ENCODE results near the gene GATC. TPM values are rescaled to one million over a fixed set of nuclear protein-coding genes. Genes with fewer than 3 reads are reported as not detected.
"Not testable (repeated sequence)": the region's sequence is repeated elsewhere in the genome, so short reads cannot be mapped to it uniquely, and the experiment has no call there.

The GATC gene
- total and polyA plus RNA-seq, 2 donors (not counting 3 experiments of a cell fraction or from before 2014, with no cell fraction given): 13.0 to 28.8 TPM

- Histone ChIP-seq H3K4me2 (ENCODE audit: insufficient read depth, low read length) (no peak overlapping the region), H3K79me2 (ENCODE audit: control insufficient read depth, insufficient read depth, low read length) (peaks cover 51% of the 10 kb centered on the region), H3K27ac (ENCODE audit: insufficient read depth, low read depth, low read length) (no peak overlapping the region), H4K20me1 (replicated peaks; ENCODE audit: control insufficient read depth, extremely low read depth, insufficient read depth, low read length) (no peaks in the 10 kb centered on the region), H3K9me1 (replicated peaks; ENCODE audit: control insufficient read depth, extremely low read depth, insufficient read depth, low read length) (no peaks in the 10 kb centered on the region), H2AFZ (ENCODE audit: low read depth, low read length) (no peak overlapping the region), H3K4me1 (ENCODE audit: control insufficient read depth, extremely low read depth, insufficient read depth, low read length) (peaks cover 15% of the 10 kb centered on the region), H3K9ac (replicated peaks; ENCODE audit: extremely low read depth, insufficient read depth, low read length) (no peak overlapping the region), H3K9me3 (replicated peaks; ENCODE audit: control insufficient read depth, insufficient read depth, low read length) (no peaks in the 10 kb centered on the region), H3K27me3 (ENCODE audit: control insufficient read depth in 2 of 2, insufficient read depth in 2 of 2, low read length in 2 of 2) (no peaks in the 10 kb centered on the region), H3K4me3 (replicated peaks in 1 of 3; ENCODE audit: insufficient read depth in 1 of 3, low read depth in 1 of 3, low read length in 3 of 3) (no peak overlapping the region), H3K36me3 (ENCODE audit: control insufficient read depth in 2 of 2, extremely low read depth in 1 of 2, insufficient read depth in 2 of 2, low read length in 2 of 2) (peaks cover 4 to 8% of the 10 kb centered on the region in 2 experiments)
- ChIA-PET CTCF (interaction anchor here (0.8 to 1.5 kb wide), 2 partner anchors 9 to 27 kb away, joined by 3 read pairs; no protein-coding TSS in a partner anchor), POLR2A (no interaction called here)
- TF ChIP-seq POLR2AphosphoS5 (IDR thresholded peaks at IDR 0.05; ENCODE audit: insufficient read depth, low read depth, low read length) (no peak), GATA2 (IDR thresholded peaks at IDR 0.05; ENCODE audit: insufficient read depth, insufficient read length, low read depth, low read length) (no peak), MAX (IDR thresholded peaks at IDR 0.05; ENCODE audit: insufficient read depth, insufficient read length) (no peak), CTCF (IDR thresholded peaks at IDR 0.05; ENCODE audit: extremely low read depth in 1 of 2, insufficient read depth in 1 of 2, low read depth in 1 of 2, low read length in 2 of 2) (no peak), POLR2A (IDR thresholded peaks at IDR 0.05; ENCODE audit: low read depth, low read length) (no peak), FOS (IDR thresholded peaks at IDR 0.05; ENCODE audit: borderline replicate concordance, insufficient read depth, low read length) (no peak), MYC (IDR thresholded peaks at IDR 0.05; ENCODE audit: low read depth, low read length) (no peak), EZH2 (IDR thresholded peaks at IDR 0.05; ENCODE audit: borderline replicate concordance, low read depth, low read length, severe bottlenecking) (no peak)
- no peak for DNase-seq (ENCODE audit: low read depth, low spot score)
- FAIRE-seq: no peak
- dilution Hi-C loops (cut with MboI; ENCODE audit: extremely low pct_ligation_motif_present, low sequenced_read_pairs) (no loop called here), intact Hi-C loops (cut with micrococcal nuclease) (no loop called here)
- BruUV-seq (replicated peaks): no TSS peak
These were observed 1.7 kb downstream of the GATC start for GRCh38 chr12:120447992-120448391.

- not testable (repeated sequence) for H4K20me1 ChIP-seq (replicated peaks; ENCODE audit: control insufficient read depth, extremely low read depth, insufficient read depth, low read length)
- CTCF ChIA-PET: interaction anchor here (1.1 to 2.5 kb wide), 3 partner anchors 9 to 95 kb away, joined by 3 to 8 read pairs (median 3); no protein-coding TSS in a partner anchor
These were observed 6.3 kb downstream of the GATC start for GRCh38 chr12:120452524-120452923.

More at GRCh38 chr12:120452524-120452923, 6.3 kb downstream of the GATC start:
- intact Hi-C loops (cut with micrococcal nuclease); H3K4me2 ChIP-seq (ENCODE audit: insufficient read depth, low read length); H3K4me1 ChIP-seq (ENCODE audit: control insufficient read depth, extremely low read depth, insufficient read depth, low read length); H3K4me3 ChIP-seq (replicated peaks in 1 of 3; ENCODE audit: insufficient read depth in 1 of 3, low read depth in 1 of 3, low read length in 3 of 3); H2AFZ ChIP-seq (ENCODE audit: low read depth, low read length); BruUV-seq (replicated peaks); H3K9me3 ChIP-seq (replicated peaks; ENCODE audit: control insufficient read depth, insufficient read depth, low read length); dilution Hi-C loops (cut with MboI; ENCODE audit: extremely low pct_ligation_motif_present, low sequenced_read_pairs); DNase-seq (ENCODE audit: low read depth, low spot score); H3K9me1 ChIP-seq (replicated peaks; ENCODE audit: control insufficient read depth, extremely low read depth, insufficient read depth, low read length); FAIRE-seq; H3K9ac ChIP-seq (replicated peaks; ENCODE audit: extremely low read depth, insufficient read depth, low read length); H3K27ac ChIP-seq (ENCODE audit: insufficient read depth, low read depth, low read length); H3K27me3 ChIP-seq (ENCODE audit: control insufficient read depth in 2 of 2, insufficient read depth in 2 of 2, low read length in 2 of 2): not testable (repeated sequence)
- POLR2A ChIA-PET: interaction anchor here (1.3 kb wide), 1 partner anchor 9 kb away, joined by 3 read pairs; no protein-coding TSS in a partner anchor
- H3K79me2 ChIP-seq (ENCODE audit: control insufficient read depth, insufficient read depth, low read length): peaks cover 16% of the 10 kb centered on the region
- H3K36me3 ChIP-seq (ENCODE audit: control insufficient read depth in 2 of 2, extremely low read depth in 1 of 2, insufficient read depth in 2 of 2, low read length in 2 of 2): peaks cover 0 to 11% of the 10 kb centered on the region in 2 experiments

All from endothelial cell of umbilical vein (primary cell).